C4-2B (cell line): ENCODE results near the gene FAM221B.

Experiments
- ZFX ChIP-seq: fragments of 450-650 bp; IDR thresholded peaks from 2 replicates; pipeline ENCODE4 v1.6.1; 2017
- TF ChIP-seq, protein P1 (sequence below): fragments of 450-650 bp; conservative IDR thresholded peaks from 2 replicates; pipeline ENCODE4 v1.5.1; 2017; ENCODE audit warnings: mild to moderate bottlenecking

DNA sequence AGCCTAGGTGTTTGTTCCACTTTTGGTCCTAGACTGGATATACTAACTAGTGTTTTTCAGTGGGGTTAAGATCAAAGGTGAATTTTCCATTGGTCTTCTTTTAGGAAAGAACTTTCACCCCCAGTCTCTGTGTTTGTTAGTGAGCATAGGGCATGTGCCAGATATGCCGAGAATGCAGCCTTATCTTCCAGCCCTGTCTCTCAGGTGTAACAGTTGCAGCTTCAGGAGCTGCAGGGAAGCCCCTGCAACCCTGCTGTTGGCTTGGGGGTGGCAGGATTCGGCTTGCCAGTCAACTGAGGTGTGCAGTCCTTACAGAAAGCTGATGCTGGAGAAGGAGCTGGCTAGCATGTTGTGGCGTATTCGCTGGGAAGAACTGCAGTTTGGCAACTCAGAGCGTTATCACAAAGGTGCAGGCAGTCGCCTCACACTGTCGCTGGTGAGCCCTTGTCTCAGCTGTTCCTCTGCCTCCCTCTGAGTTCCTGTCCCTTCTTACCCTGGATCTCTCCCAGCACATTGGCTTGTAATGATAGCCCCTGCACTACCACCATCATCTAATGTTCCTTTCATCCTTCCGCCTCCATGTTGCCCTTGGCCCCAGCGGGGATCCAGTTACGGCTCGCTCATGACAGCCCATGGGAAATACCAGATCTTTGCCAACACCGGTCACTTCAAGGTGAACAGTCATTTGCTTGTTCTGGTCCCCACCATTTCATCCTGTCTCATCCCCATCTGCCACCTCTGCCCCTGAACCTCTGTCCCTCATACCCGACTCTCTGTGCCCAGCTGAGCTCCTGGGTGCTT, 27.0 kb downstream of the FAM221B start:
- TF ChIP-seq, protein P1, sequence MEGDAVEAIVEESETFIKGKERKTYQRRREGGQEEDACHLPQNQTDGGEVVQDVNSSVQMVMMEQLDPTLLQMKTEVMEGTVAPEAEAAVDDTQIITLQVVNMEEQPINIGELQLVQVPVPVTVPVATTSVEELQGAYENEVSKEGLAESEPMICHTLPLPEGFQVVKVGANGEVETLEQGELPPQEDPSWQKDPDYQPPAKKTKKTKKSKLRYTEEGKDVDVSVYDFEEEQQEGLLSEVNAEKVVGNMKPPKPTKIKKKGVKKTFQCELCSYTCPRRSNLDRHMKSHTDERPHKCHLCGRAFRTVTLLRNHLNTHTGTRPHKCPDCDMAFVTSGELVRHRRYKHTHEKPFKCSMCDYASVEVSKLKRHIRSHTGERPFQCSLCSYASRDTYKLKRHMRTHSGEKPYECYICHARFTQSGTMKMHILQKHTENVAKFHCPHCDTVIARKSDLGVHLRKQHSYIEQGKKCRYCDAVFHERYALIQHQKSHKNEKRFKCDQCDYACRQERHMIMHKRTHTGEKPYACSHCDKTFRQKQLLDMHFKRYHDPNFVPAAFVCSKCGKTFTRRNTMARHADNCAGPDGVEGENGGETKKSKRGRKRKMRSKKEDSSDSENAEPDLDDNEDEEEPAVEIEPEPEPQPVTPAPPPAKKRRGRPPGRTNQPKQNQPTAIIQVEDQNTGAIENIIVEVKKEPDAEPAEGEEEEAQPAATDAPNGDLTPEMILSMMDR = no peak
- TF ChIP-seq ZFX = no peak
